Erythroblast (primary cell): ENCODE data around the gene C1QTNF2.

Experiments
- GATA1 ChIP-seq: IDR thresholded peaks from 2 replicates; pipeline ENCODE4 v1.6.1; 2011; ENCODE audit warnings: low read depth, mild to moderate bottlenecking, control low read depth, low read length, moderate library complexity
- POLR2A ChIP-seq: IDR thresholded peaks from 2 replicates; pipeline ENCODE4 v1.6.1; 2011; ENCODE audit warnings: mild to moderate bottlenecking, low read length

DNA sequence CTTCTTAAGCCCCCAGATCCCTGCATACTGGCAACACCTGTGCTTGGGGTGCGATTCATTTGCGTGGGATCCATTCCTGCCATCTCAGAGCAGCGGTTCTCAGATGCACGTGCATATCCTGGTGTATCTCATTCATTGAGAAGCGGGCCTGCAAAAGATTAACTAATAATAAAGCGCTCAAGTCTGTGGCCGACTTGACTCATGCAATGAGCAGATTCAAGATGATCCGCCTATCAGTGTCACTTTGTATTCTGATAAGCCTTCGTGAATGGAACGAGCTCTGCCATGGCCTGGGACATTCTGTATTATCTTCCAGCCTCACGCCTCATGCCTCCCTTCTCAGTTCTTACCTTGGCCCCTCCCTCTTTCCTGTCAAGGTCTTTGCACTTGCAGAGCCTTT is 22.3 kb downstream of the C1QTNF2 start:
- no peak for TF ChIP-seq POLR2A
- no peak for TF ChIP-seq GATA1
